ENCODE measurements around the gene DLL4.

DLL4 gene
- total RNA-seq: 0 to 0.24 reads per million in 2 donors

DNA sequence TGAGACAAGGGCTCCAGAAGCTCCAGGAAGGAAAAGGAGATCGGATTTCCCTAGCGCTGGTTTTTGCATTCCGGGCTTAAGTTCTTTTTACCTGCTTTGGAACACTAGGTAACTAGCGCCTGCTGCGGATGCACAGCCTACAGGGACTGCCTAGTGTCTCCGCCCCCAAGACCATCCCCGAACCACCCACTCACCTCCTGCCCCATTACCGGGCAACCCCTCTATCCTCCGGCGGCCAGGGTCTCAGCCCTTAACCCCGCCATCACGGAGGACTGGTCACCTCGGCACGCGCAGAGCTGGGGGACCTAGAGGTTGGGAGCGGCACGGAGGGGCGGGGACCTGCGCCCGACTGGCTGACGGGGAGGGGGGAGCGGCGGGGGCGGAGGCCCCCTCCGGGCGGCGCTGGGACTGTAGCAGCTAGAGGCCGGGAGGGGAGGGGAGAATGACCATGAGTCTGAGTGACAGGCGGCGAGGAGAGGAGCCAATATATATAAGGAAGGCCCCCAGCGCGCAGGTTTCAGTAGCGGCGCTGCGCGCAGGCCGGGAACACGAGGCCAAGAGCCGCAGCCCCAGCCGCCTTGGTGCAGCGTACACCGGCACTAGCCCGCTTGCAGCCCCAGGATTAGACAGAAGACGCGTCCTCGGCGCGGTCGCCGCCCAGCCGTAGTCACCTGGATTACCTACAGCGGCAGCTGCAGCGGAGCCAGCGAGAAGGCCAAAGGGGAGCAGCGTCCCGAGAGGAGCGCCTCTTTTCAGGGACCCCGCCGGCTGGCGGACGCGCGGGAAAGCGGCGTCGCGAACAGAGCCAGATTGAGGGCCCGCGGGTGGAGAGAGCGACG is at the start of gene DLL4:
Gene DLL4 (plus strand): TSS at position 520 of the 839 bp plus-strand sequence. CDS start 329 bp downstream, outside the sequence.
- no peak for DNase-seq

DNA sequence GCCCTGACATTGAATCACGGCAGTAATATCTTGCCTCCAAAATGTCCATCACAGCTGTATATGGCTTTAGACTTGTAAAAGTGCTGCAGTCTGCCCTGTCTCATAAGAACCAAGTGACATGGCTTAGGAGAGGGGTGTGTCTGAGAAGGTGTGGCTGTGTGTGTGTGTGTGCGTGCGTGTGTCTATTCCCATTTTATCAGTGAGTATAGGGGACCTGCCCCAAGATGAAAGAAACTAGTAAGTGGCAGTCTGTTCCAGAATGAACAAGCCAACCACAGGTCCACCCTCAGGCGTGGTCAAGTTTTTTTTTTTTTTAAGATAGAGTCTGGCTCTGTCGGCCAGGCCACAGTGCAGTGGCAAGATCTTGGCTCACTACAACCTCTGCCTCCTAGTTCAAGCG is 49.5 kb upstream of the DLL4 start:
- no peak for DNase-seq

DNA sequence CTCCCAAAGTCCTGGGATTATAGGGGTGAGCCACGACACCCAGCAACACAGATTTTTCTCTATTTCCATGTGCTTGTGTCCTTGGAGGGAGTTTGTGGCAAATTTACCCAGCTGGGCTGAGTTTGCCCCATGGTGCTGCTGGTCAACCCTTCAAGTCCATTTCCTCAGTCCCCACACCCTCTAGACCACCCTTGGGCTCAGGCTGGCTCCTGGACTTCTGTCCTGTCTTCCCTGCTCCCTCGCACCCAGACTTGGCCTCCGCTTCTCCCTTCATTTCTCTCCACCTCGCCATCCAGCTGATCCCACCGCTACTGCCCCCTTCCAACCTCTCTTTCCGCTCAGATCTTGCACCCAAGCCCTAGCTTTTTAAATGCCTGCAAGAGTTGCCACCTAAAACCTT is 47.8 kb upstream of the DLL4 start:
- no peak for DNase-seq

DNA sequence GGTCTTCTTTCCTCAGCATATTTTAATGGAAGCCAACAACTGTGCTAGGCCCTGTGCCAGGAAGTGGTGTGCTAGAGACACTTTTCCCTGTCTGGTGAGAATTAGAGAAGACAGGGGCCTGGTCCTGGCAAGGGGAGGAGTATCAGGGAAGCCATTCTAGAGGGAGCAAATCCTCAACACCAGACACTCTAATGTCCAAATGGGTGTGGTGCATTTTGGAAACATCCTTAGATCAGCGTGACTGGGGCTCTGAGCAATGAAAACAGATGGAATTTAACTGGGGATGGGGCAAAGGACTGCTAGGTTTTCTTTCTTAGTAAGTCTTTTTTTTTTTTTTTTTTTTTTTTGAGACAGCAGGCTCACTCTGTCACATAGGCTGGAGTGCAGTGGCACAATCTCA is 42.6 kb upstream of the DLL4 start:
- no peak for DNase-seq

DNA sequence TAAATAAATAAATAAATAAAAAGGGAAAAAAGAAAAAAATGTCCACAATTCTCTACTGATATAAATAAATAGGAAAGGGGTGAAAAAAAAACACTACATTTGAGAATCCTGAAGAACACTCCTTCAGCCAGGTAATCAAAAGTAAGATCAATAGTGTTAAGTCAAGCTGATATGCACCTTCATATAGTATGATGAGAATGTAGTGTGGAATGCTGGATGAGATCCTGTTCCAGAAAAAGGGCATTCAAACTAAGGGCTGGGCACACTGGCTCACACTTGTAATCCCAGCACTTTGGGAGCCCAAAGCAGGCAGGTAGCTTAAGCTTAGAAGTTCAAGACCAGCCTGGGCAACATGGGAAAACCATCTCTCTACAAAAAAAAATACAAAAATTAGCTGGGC is 40.0 kb upstream of the DLL4 start:
- no peak for DNase-seq

DNA sequence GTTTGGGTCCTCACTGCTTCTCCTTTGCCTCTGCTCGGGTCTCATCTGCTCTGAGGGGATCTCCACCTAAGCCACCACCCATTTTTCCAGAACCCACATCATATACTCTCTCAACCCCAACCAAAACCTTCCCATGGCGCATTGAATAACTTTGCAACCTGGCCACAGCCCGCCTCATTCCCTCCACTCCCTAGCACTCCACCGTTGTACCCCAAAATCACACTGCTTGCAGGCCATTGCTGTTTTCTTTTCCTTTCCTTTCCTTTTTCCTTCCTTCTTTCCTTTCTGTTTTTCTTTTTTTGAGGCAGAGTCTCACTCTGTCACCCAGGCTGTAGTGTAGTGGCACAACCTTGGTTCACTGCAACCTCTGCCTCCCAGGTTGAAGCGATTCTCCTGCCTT is 38.0 kb upstream of the DLL4 start:
- DNase-seq: no peak

DNA sequence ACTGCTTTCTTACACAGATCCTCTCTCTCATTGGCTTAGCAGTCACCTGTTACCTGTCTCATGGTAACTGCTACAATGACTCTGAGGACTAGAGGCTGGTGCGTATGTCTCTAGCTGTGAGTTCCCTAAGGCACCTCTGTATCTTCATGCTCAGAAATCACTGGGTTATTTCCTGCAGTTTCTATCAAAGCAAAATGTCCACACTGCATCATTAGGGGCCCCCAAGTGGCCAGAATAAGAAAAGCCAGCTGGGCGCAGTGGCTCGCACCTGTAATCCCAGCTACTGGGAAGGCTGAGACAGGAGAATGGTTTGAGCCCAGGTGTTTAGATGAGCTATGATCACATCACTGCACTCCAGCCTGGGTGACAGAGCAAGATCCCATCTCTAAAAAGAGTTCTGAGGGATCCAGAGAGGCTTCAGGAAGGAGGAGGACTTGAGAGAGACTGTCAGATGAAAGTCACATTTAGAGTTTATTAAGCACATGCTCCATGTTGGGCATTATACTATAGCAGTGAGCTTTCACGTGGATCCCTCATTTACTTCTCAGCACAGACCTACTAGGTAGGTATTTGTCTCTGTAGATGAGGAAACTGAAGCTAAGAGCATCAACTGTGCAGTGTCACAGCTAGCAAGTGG is 37.2 kb upstream of the DLL4 start:
- DNase-seq: no peak

DNA sequence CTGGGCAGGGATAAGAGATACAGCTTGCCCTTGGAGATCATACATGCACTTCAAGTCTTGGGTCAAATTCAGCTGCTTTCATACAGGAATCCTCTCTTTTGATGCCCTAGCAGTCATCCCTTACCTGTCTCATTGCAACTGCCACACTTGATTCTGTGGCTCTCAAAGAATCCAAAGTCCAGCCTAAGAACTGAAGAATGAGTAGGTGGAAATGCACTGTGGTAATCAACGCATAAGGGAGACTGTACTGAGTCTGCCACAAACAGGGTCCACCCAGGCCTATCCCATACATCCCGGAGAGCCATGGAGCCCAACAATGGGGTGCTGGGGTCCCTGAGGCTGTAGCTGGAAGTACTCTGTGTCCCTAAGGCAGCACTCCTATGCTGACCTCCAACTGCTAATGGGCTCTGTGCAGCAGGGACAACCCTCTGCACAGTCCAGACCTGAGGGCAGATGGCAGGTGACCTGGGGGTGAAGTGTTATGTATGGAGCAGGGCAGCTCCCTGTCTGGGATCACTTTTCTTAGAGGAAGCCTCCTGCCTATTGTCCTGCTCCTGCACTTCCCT is 36.6 kb upstream of the DLL4 start:
- DNase-seq: no peak

DNA sequence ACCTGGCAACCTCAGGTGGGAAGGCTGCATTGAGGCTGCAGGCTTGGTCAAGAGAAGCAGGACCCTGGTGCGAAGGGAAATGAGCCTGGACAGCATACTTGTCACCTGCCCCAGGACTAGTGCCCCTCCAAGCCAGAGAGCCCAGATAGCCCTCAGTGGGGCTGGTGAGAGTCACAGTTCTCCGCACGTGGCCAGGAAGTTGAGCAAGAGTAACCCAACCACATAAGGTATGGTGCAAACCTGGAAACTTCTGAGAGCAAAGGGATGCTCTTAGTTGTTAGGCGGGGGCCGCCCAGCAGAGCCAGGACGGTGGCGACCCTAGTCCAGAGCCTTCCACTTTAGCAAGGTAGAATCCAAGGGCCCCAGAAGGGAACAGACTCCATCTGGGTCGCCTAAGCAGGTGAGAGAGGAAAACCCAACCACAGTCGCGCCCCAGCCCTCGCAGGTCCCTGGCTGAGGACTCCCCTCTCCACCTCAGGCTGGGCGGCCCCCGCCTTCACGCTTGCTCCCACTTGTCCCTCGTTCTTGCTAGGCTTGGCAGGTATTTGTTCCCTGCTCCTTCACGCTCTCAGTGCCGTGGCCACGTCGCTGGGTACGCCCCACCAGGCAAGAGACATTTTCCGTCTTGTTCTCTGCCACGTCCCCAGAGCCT is 36.0 kb upstream of the DLL4 start:
- DNase-seq: no peak

DNA sequence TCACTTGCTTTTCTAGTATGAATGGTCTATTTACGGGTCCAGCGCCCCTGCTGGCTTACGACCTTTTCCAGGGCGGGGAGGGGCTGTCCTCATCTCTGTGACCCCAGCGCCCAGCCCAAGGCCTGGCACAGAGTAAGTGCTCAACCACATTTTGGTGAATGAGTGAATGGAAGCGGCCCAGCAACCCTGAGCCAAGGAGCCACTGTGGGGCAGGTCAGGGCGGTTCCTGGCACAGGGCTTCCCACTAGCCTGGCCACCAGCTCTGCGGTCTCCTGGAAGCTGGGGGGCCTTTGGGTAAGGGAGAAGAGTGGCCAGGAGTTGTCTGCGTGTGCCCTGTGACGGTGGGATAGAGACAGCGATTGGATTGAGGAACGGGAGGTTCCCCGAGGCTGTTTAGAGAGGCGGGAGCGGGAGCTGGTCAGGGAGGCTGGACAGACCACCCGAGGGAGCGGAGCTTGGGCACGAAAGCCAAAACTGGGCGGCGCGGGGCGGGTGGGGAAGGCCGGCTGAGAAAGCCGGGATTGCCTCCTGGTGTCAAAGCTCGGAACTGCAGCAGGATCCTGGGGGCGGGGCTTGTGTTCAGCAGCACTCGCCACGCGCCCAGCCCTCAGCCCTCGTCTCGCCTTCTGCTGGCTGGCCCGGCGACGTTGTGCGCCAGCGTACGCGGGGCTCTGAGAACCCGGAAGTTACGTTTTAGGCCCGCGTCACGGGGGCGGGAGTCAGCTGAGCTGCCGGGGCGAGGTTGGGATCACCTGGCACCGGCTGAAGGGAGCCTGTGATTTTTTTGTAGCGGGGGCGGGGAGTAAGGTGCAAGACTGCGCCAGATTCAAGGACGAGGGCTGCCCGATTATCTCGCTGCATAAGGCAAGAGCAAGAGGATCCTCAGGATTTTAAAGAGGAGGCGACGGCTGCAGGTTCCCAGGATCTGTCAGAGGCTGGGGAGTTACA is 35.1 kb upstream of the DLL4 start, which contains the start of gene VPS18:
Gene VPS18 (plus strand): TSS at position 718 of the 948 bp plus-strand sequence. CDS start 319 bp downstream, outside the sequence.
- DNase-seq: peak; percentile 99

DNA sequence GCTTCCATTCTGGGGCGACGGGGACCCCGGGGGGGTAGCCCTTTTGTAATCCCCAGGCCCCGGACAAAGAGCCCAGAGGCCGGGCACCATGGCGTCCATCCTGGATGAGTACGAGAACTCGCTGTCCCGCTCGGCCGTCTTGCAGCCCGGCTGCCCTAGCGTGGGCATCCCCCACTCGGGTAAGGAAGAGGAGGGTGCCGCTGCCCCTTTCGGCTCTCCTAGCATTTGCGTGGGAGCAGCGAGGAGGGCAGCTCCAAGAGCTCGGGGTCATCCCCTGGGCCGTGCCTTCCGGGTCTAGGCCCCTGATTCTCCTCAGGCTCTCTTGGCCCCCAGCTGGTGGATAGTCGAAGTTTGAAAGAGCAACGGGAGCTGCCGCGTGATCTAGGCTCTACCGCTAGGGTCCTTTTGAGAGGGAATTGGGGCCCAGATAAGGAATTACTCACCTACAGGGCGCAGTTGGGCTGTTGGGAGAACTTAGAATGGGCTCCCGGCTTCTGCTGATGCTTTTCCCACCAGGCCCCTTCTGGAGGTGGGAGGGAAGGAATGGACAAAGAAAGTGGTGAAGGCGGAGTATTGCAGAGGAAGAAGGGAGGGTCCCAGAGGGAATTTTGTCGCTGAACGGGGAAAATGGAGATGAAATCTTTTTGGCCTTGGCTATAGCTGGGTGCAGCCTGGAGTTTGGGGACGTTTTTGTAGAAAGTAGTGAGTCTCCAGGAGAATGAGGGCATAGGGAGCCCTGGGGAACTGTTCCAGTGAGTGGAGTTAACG is 34.3 kb upstream of the DLL4 start:
- DNase-seq: peak; percentile 43

DNA sequence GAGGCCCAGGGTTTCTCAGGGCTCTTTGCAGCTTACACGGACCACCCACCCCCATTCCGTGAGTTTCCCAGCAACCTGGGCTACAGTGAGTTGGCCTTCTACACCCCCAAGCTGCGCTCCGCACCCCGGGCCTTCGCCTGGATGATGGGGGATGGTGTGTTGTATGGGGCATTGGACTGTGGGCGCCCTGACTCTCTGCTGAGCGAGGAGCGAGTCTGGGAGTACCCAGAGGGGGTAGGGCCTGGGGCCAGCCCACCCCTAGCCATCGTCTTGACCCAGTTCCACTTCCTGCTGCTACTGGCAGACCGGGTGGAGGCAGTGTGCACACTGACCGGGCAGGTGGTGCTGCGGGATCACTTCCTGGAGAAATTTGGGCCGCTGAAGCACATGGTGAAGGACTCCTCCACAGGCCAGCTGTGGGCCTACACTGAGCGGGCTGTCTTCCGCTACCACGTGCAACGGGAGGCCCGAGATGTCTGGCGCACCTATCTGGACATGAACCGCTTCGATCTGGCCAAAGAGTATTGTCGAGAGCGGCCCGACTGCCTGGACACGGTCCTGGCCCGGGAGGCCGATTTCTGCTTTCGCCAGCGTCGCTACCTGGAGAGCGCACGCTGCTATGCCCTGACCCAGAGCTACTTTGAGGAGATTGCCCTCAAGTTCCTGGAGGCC is 29.5 kb upstream of the DLL4 start:
- DNase-seq: no peak

DNA sequence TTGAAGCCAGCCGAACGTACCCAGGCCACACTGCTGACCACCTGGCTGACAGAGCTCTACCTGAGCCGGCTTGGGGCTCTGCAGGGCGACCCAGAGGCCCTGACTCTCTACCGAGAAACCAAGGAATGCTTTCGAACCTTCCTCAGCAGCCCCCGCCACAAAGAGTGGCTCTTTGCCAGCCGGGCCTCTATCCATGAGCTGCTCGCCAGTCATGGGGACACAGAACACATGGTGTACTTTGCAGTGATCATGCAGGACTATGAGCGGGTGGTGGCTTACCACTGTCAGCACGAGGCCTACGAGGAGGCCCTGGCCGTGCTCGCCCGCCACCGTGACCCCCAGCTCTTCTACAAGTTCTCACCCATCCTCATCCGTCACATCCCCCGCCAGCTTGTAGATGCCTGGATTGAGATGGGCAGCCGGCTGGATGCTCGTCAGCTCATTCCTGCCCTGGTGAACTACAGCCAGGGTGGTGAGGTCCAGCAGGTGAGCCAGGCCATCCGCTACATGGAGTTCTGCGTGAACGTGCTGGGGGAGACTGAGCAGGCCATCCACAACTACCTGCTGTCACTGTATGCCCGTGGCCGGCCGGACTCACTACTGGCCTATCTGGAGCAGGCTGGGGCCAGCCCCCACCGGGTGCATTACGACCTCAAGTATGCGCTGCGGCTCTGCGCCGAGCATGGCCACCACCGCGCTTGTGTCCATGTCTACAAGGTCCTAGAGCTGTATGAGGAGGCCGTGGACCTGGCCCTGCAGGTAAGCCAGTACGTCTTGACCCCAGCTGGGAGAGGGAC is 28.7 kb upstream of the DLL4 start:
- DNase-seq: no peak

DNA sequence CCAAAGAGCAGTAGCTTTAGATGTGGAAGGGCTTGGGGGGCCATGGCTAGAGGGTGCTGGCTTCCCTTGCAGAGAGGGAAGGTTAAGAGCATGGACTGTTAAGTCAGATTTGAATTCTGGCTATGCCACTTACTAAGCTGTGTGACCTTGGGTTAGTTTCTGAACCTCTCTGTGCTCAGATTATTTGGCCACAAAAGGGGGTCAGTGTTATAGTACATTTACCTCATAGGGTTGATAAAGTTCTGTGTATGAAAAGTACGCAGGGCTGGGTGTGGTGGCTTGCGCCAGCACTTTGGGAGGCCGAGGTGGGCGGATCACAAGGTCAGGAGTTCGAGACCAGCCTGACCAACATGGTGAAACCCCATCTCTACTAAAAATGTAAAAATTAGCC is 28.1 kb upstream of the DLL4 start:
- no peak for DNase-seq

DNA sequence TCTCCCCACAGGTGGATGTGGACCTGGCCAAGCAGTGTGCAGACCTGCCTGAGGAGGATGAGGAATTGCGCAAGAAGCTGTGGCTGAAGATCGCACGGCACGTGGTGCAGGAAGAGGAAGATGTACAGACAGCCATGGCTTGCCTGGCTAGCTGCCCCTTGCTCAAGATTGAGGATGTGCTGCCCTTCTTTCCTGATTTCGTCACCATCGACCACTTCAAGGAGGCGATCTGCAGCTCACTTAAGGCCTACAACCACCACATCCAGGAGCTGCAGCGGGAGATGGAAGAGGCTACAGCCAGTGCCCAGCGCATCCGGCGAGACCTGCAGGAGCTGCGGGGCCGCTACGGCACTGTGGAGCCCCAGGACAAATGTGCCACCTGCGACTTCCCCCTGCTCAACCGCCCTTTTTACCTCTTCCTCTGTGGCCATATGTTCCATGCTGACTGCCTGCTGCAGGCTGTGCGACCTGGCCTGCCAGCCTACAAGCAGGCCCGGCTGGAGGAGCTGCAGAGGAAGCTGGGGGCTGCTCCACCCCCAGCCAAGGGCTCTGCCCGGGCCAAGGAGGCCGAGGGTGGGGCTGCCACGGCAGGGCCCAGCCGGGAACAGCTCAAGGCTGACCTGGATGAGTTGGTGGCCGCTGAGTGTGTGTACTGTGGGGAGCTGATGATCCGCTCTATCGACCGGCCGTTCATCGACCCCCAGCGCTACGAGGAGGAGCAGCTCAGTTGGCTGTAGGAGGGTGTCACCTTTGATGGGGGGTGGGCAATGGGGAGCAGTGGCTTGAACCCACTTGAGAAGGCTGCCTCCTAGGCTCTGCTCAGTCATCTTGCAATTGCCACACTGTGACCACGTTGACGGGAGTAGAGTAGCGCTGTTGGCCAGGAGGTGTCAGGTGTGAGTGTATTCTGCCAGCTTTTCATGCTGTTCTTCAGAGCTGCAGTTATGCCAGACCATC is 26.3 kb upstream of the DLL4 start:
- DNase-seq: no peak

DNA sequence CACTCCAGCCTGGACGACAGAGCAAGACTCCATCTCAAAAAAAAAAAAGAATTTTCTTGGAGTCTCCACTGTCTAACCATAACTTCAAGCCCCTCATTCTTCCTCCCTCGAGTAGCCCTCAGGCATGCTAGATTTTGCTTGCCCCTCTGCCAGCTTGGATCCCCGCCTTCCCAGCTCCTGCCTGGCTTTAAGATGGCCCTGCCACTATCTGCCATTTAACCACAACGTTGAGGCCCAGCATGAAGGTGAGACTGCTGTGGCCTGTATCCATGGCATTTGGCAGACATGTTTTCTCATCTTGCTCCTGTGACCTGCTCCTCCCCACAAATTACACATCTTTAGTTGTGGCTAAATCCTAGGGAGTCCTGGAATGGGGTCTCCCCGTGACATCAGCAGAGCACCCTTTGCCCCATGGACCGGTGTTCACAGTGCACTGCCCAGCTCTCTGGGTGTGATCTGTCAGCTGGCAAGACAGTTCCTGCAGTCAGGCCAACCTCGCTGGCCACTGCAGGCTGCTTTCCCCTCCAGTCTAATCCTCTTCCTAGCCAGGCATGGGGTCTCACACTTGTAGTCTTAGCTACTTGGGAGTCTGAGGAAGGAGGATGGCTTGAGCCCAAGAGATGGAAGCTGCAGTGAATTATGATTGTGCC is 24.5 kb upstream of the DLL4 start:
- DNase-seq: no peak

DNA sequence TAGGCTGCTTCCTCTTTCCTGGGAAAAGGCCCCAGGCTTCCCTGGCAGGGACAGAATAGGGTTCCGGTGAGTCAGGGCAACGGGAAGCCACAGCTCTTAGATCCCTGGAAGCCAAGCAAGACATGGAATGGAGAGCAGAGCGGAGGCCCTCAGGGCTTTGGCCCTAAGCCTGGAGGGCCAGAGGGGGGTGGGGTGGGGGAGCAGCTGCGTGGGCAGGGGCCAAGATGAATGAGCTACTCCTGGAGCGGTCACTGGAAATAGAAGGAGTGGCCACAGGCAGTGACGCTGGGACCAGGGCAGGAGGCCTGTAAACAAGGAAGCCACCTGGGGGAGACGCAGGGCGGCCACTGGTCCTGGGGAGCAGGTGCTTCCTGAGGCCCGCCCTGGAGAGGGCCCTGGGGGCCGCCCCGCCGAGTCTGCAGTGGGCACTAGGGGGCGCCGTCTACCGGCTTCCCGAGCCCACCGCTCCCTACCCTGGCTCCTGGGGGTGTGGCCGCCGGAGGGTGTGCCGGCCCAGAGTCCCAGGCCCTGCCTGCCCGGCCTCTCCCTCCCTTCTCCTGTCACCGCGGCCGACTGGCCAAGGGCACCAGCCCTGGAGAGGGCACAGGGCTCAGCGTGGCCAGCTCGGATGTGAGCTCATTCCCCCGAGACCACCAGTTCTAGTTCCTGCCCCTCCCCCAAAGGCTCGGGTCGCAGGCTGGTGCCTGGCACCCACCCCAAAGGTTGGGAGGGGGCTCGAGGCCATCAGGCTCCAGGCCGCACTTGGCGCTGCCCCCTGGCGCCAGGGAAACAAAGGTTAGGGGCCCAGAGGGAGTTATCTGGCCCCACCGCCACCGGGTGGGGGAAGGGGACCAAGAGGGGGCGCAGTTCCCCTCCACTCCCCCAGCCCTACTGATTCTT is 22.8 kb upstream of the DLL4 start:
- DNase-seq: peak; percentile 71

Measured in T-helper 9 cell (primary cell).